Panc1 (cell line): ENCODE data around the gene TANC1. TPM values are rescaled to one million over a fixed set of nuclear protein-coding genes. Genes with fewer than 3 reads are reported as not detected.

ENCODE experiments used
- ATAC-seq: fragments of 200-7000 bp; cut with Tn5 transposase; 2 replicates; pipeline ENCODE4 v1.9.1; 2020; ENCODE audit warnings: mild to moderate bottlenecking, moderate library complexity
- BruUV-seq: library from RNA; stranded (reverse); fragments of 400-500 nt; replicated peaks from 2 replicates; lab custom pipeline; 2021; lab: Mats Ljungman, UMichigan
- CTCF ChIA-PET: fragments of 300-600 bp; sonication (Branson Sonifier 250); formaldehyde crosslinking; loops from one replicate; lab custom pipeline; 2022; ENCODE audit warnings: antibody characterized with exemption; lab: Charles Lee
- POLR2A ChIA-PET: fragments of 300-600 bp; sonication (Branson Sonifier 250); formaldehyde crosslinking; loops from one replicate; lab custom pipeline; 2022; ENCODE audit warnings: antibody characterized with exemption; lab: Charles Lee
- DNase-seq: peaks from one replicate; pipeline ENCODE4 v3.0.0-alpha.2; 2010; ENCODE audit warnings: low read depth, low spot score
- H3K27ac ChIP-seq: 2 replicates; pipeline ENCODE4 v1.5.1; 2011; ENCODE audit warnings: mild to moderate bottlenecking, low read length, inconsistent platforms
- H3K27me3 ChIP-seq: fragments of 200-500 bp; sonication (Bioruptor generic); 2 replicates; pipeline ENCODE4 v1.6.0; 2014; ENCODE audit warnings: low read length, inconsistent platforms; ENCODE audit not compliant: control insufficient read depth, insufficient read depth
- H3K36me3 ChIP-seq: fragments of 200-500 bp; sonication (Bioruptor generic); 2 replicates; pipeline ENCODE4 v1.5.1; 2014; ENCODE audit warnings: inconsistent platforms, mild to moderate bottlenecking, low read length, moderate library complexity; ENCODE audit not compliant: control insufficient read depth, insufficient read depth
- H3K4me1 ChIP-seq: 2 replicates; pipeline ENCODE4 v1.5.1; 2011; ENCODE audit warnings: inconsistent platforms, mild to moderate bottlenecking, low read length, moderate library complexity; ENCODE audit not compliant: control insufficient read depth, insufficient read depth
- H3K4me3 ChIP-seq, 2 experiments: 2 replicates each; pipeline ENCODE4 v1.5.1; 2011 to 2012; ENCODE audit warnings: low read depth in 2 of 2, low read length in 2 of 2, mild to moderate bottlenecking in 2 of 2, inconsistent platforms in 1 of 2, moderate library complexity in 1 of 2
- H3K9me3 ChIP-seq: fragments of 200-500 bp; sonication (Bioruptor generic); 2 replicates; pipeline ENCODE4 v1.5.1; 2014; ENCODE audit warnings: low read depth, mild to moderate bottlenecking, inconsistent platforms, low read length, moderate library complexity; ENCODE audit not compliant: control insufficient read depth, insufficient read depth
- CTCF ChIP-seq: fragments of 450-650 bp; IDR thresholded peaks from 2 replicates; pipeline ENCODE4 v1.5.1; 2017; ENCODE audit warnings: mild to moderate bottlenecking
- POLR2AphosphoS5 ChIP-seq: IDR thresholded peaks from 2 replicates; pipeline ENCODE4 v1.6.1; 2012; ENCODE audit warnings: mild to moderate bottlenecking, low read depth, low read length, moderate library complexity
- REST ChIP-seq, 2 experiments: IDR thresholded peaks; 2 replicates each; pipeline ENCODE4 v1.6.1; 2011 to 2012; ENCODE audit warnings: low read depth in 2 of 2, control low read depth in 1 of 2, low read length in 1 of 2, mild to moderate bottlenecking in 1 of 2, moderate library complexity in 1 of 2; ENCODE audit not compliant: insufficient read depth in 1 of 2
- SIN3A ChIP-seq: IDR thresholded peaks from 2 replicates; pipeline ENCODE4 v1.6.1; 2012; ENCODE audit warnings: low read depth, mild to moderate bottlenecking, low read length, moderate library complexity, borderline replicate concordance; ENCODE audit not compliant: insufficient read depth
- TCF7L2 ChIP-seq: IDR thresholded peaks from 2 replicates; pipeline ENCODE4 v1.6.1; 2011; ENCODE audit warnings: mild to moderate bottlenecking, low read depth, low read length, inconsistent platforms
- in situ Hi-C: cut with HindIII; loops from 2 replicates; pipeline ENCODE4 v1.10.0; 2016; ENCODE audit warnings: low sequenced_read_pairs, low pct_unique_long_range_greater_than_20kb
- intact Hi-C: fragments of 100-400 bp; cut with micrococcal nuclease; formaldehyde crosslinking; loops from one replicate; pipeline ENCODE4 v1.10.0; 2022; ENCODE audit not compliant: unreplicated experiment
- total RNA-seq: library from RNA; stranded (reverse); gene quantifications from one replicate; pipeline ENCODE4 v1.2.1, GENCODE V29; 2021; ENCODE audit not compliant: unreplicated experiment

The TANC1 gene
- total RNA-seq, 1 experiment from 2014 or later, result 44.3 TPM

- no TSS peak for BruUV-seq
- ChIA-PET CTCF (no interaction called here), POLR2A (no interaction called here)
- Histone ChIP-seq H3K36me3 (no peaks in the 10 kb centered on the region), H3K27ac (peak overlapping the region; percentile 32; the same call in 1 of the 2 replicates), H3K4me1 (peaks cover 31% of the 10 kb centered on the region), H3K9me3 (no peaks in the 10 kb centered on the region), H3K27me3 (no peaks in the 10 kb centered on the region), H3K4me3 (no peak overlapping the region)
- DNase-seq (no peak), ATAC-seq (no peak)
- TF ChIP-seq REST (IDR thresholded peaks at IDR 0.05; ENCODE audit: insufficient read depth in 1 of 2, low read depth in 2 of 2, low read length in 1 of 2) (no peak), TCF7L2 (no peak), SIN3A (no peak), POLR2AphosphoS5 (no peak), CTCF (no peak)
- in situ Hi-C loops, result no loop called here
- intact Hi-C loops, result loop anchor here (10.0 kb wide), 1 partner anchor 83 kb away; no protein-coding TSS in a partner anchor
Measured at GRCh38 chr2:159032146-159032545, 63.7 kb downstream of the TANC1 start.

GRCh38 chr2:159032580-159032979, 64.1 kb downstream of the TANC1 start:
- BruUV-seq, result no TSS peak
- Histone ChIP-seq H3K27ac (no peak overlapping the region), H3K9me3 (no peaks in the 10 kb centered on the region), H3K4me1 (peaks cover 31% of the 10 kb centered on the region), H3K4me3 (no peak overlapping the region), H3K36me3 (no peaks in the 10 kb centered on the region), H3K27me3 (no peaks in the 10 kb centered on the region)
- no peak for ATAC-seq
- POLR2A ChIA-PET, result no interaction called here
- in situ Hi-C loops, result no loop called here
- no peak for DNase-seq
- intact Hi-C loops, result loop anchor here (10.0 kb wide), 1 partner anchor 82 kb away; no protein-coding TSS in a partner anchor
- TF ChIP-seq SIN3A (no peak), REST (IDR thresholded peaks at IDR 0.05; ENCODE audit: insufficient read depth in 1 of 2, low read depth in 2 of 2, low read length in 1 of 2) (no peak), POLR2AphosphoS5 (no peak), CTCF (no peak), TCF7L2 (no peak)
- CTCF ChIA-PET, result interaction anchor here (0.5 kb wide), 1 partner anchor 131 kb away, joined by 4 read pairs; no protein-coding TSS in a partner anchor
